Measurements from ENCODE around the gene YES1.

YES1 gene

DNA sequence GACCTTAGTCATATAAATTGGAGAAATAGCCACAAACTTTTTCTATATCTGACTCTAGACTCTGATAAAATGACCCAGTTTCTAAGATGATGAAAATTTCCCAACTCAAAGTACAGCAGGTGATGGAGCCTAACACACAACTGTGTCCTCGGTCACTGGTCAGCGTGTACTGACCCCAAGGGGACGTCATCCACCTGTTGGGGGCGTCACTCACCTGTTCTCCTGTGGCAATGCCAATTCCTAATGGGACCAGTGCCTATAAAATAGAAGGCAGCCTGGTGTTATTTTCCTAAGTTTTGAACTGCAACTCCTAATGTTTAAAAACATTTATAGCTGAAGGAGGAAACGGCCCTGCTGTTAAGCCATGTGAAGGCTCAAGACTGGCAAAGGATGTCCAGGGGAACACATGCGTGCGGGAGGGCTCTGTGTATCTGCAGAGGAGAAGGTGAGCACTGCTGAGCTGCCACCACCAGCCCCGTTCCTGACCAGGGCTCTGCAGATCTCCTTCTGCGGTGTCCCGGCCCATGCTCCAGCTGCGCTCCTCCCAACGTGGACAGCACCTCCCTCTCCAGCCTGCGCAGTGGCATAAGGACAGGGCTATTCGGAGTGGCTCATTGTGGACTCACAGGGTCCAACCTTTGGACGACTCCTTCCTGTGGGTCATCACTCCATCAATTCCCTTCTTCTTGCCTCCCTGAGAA lies 133.4 kb downstream of the YES1 start:
- TF ChIP-seq, protein P1, sequence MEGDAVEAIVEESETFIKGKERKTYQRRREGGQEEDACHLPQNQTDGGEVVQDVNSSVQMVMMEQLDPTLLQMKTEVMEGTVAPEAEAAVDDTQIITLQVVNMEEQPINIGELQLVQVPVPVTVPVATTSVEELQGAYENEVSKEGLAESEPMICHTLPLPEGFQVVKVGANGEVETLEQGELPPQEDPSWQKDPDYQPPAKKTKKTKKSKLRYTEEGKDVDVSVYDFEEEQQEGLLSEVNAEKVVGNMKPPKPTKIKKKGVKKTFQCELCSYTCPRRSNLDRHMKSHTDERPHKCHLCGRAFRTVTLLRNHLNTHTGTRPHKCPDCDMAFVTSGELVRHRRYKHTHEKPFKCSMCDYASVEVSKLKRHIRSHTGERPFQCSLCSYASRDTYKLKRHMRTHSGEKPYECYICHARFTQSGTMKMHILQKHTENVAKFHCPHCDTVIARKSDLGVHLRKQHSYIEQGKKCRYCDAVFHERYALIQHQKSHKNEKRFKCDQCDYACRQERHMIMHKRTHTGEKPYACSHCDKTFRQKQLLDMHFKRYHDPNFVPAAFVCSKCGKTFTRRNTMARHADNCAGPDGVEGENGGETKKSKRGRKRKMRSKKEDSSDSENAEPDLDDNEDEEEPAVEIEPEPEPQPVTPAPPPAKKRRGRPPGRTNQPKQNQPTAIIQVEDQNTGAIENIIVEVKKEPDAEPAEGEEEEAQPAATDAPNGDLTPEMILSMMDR (IDR thresholded peaks at IDR 0.05; ENCODE audit: insufficient read depth, low read length, poor library complexity, severe bottlenecking) = no peak
- no peaks in the 10 kb centered on the region for H3K27me3 ChIP-seq (replicated peaks; ENCODE audit: control insufficient read depth, insufficient read depth, low read length)
- no peak overlapping the region for H3K4me3 ChIP-seq (replicated peaks; ENCODE audit: low read depth, low read length)
- peaks cover 7% of the 10 kb centered on the region for H3K36me3 ChIP-seq (ENCODE audit: control insufficient read depth, insufficient read depth, low read length)
- DNase-seq (ENCODE audit: extremely low read depth, insufficient read length) = no peak

DNA sequence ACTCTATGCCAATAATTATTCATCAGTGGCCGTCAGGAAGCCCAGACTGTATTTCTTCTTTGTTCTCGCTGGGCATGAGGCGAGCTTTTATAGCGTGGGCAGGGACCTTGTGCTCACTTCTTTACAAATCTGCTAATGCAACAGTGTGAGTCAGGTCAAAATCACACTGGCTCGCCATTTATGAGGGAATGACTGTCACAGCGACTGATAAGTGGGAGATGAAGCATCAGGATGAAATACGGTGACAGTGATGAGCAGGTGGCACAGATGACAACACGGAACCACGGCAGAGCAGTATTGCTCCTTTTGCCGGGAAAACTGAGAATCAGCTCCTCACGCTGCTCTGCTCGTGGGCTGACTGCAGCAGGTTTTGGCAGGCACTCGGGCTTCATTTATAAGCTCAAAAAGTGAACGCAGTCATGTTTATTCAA lies 134.1 kb downstream of the YES1 start:
- no peak for DNase-seq (ENCODE audit: extremely low read depth, insufficient read length)
- TF ChIP-seq, protein P1 (IDR thresholded peaks at IDR 0.05; ENCODE audit: insufficient read depth, low read length, poor library complexity, severe bottlenecking) = no peak
- H3K36me3 ChIP-seq (ENCODE audit: control insufficient read depth, insufficient read depth, low read length) = peaks cover 7% of the 10 kb centered on the region
- no peaks in the 10 kb centered on the region for H3K27me3 ChIP-seq (replicated peaks; ENCODE audit: control insufficient read depth, insufficient read depth, low read length)
- H3K4me3 ChIP-seq (replicated peaks; ENCODE audit: low read depth, low read length) = no peak overlapping the region

DNA sequence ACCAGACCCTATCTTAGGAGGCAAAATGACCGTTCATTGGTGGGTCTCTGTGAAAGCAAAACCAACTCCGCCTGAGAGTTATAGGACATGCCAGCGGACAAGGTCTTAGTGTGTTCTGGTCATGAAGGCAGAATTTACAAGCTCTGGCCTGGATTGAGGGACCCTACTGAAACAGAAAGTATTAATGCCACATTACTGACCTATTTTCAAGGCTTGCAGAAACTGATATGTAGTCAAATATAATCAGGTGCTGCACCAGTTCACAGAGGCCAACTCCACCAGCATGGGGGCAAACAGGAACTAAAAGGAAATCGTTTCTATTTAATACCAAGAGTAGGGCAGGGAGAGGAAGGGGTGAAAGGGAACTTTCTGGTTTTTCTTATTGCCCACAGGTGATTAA lies 134.9 kb downstream of the YES1 start:
- Histone ChIP-seq H3K36me3 (ENCODE audit: control insufficient read depth, insufficient read depth, low read length) (peaks cover 13% of the 10 kb centered on the region), H3K27me3 (replicated peaks; ENCODE audit: control insufficient read depth, insufficient read depth, low read length) (no peaks in the 10 kb centered on the region), H3K4me3 (replicated peaks; ENCODE audit: low read depth, low read length) (no peak overlapping the region)
- TF ChIP-seq, protein P1 (IDR thresholded peaks at IDR 0.05; ENCODE audit: insufficient read depth, low read length, poor library complexity, severe bottlenecking) = no peak
- DNase-seq (ENCODE audit: extremely low read depth, insufficient read length) = no peak

DNA sequence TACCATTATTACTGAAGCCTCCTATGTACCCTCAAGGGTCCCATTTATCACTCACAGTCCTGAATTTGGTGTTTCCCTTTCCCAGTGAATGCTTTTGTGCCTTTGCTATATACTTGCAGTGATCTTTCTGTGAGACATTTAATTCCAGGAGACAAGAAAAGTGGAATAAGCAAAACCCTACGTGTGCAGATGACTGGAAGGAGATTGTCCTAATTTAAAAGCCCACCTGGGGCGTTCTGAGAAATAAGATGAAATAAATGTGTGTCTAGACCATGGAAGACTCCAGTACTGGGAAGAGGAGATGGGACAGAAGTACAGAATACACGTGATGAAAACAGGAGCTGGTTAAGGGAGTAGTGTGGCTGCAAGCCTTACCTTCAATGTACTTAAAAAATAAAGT lies 135.3 kb downstream of the YES1 start:
- no peak for DNase-seq (ENCODE audit: extremely low read depth, insufficient read length)
- Histone ChIP-seq H3K27me3 (replicated peaks; ENCODE audit: control insufficient read depth, insufficient read depth, low read length) (no peaks in the 10 kb centered on the region), H3K36me3 (ENCODE audit: control insufficient read depth, insufficient read depth, low read length) (peaks cover 15% of the 10 kb centered on the region), H3K4me3 (replicated peaks; ENCODE audit: low read depth, low read length) (no peak overlapping the region)
- TF ChIP-seq, protein P1 (IDR thresholded peaks at IDR 0.05; ENCODE audit: insufficient read depth, low read length, poor library complexity, severe bottlenecking) = no peak

DNA sequence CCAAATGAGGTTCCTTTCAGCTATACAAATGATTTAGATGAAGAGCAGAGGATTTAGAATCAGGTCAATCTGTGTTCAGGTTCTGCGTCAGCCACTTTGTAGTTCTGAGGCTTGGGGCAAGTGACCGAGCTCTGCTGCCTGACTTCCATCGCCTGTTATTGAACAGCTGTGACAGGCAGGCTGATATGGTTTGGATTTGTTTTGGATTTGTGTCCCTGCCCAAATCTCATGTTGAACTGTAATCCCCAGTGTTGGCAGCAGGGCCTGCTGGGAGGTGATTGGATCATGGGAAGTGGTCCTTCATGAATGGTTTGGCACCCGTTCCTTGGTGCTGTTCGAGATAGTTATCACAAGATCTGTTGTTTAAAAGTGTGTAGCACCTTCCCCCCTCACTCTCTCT lies 136.0 kb downstream of the YES1 start:
- H3K27me3 ChIP-seq (replicated peaks; ENCODE audit: control insufficient read depth, insufficient read depth, low read length) = no peaks in the 10 kb centered on the region
- TF ChIP-seq, protein P1 (IDR thresholded peaks at IDR 0.05; ENCODE audit: insufficient read depth, low read length, poor library complexity, severe bottlenecking) = no peak
- no peak for DNase-seq (ENCODE audit: extremely low read depth, insufficient read length)

DNA sequence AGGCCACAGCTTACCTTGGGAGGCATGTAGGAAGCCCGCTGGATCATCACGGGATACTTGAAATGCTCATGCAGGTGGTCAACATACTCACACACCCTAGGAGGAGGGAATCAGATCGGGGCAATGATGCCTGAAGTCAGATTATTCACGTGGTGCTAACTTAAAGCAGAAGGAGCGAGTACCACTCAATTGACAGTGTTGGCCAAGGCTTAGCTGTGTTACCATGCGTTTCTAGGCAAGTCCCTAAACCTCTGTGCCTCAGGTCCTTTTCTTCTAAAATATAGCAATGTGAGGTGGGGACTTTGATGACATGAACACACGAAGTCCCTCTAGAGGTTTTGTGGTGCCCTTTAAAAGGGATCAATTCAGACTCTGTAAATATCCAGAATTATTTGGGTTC lies 136.7 kb downstream of the YES1 start:
- DNase-seq (ENCODE audit: extremely low read depth, insufficient read length) = no peak
- Histone ChIP-seq H3K36me3 (ENCODE audit: control insufficient read depth, insufficient read depth, low read length) (peaks cover 20% of the 10 kb centered on the region), H3K4me3 (replicated peaks; ENCODE audit: low read depth, low read length) (no peak overlapping the region), H3K27me3 (replicated peaks; ENCODE audit: control insufficient read depth, insufficient read depth, low read length) (no peaks in the 10 kb centered on the region)
- TF ChIP-seq, protein P1 (IDR thresholded peaks at IDR 0.05; ENCODE audit: insufficient read depth, low read length, poor library complexity, severe bottlenecking) = no peak

More for the DNA sequence above, 136.0 kb downstream of the YES1 start:
- Histone ChIP-seq H3K4me3 (replicated peaks; ENCODE audit: low read depth, low read length) (no peak overlapping the region), H3K36me3 (ENCODE audit: control insufficient read depth, insufficient read depth, low read length) (peaks cover 17% of the 10 kb centered on the region)
